Measurements from ENCODE around the gene KLRC4. TPM values are rescaled to one million over a fixed set of nuclear protein-coding genes. Genes with fewer than 3 reads are reported as not detected.
"Not testable (repeated sequence)": the region's sequence is repeated elsewhere in the genome, so short reads cannot be mapped to it uniquely, and the experiment has no call there.

Gene KLRC4
- total RNA-seq, 1 experiment from 2014 or later = not detected

- Histone ChIP-seq H3K4me2 (no peak overlapping the region), H3K27me3 (ENCODE audit: insufficient read depth, low read depth) (no peaks in the 10 kb centered on the region), H3K27ac (no peak overlapping the region), H3F3A (ENCODE audit: insufficient read depth, low read depth) (no peaks in the 10 kb centered on the region), H3K4me3 (no peak overlapping the region), H2AFZ (no peak overlapping the region), H3K9me2 (ENCODE audit: insufficient read depth) (no peaks in the 10 kb centered on the region), H3K4me1 (replicated peaks; ENCODE audit: insufficient read depth) (no peaks in the 10 kb centered on the region), H3K79me2 (ENCODE audit: low read depth) (no peaks in the 10 kb centered on the region), H3K9me3 (ENCODE audit: insufficient read depth, low read depth) (peaks cover 3% of the 10 kb centered on the region; the same call in 1 of the 2 replicates), H3K36me3 (ENCODE audit: low read depth) (no peaks in the 10 kb centered on the region), H4K20me1 (ENCODE audit: insufficient read depth) (no peaks in the 10 kb centered on the region)
- intact Hi-C loops (cut with micrococcal nuclease; ENCODE audit: unreplicated experiment) = no loop called here
- TF ChIP-seq EZH2 (IDR thresholded peaks at IDR 0.05; ENCODE audit: low read depth) (no peak), CTCF (conservative IDR thresholded peaks at IDR 0.05) (no peak)
- no peak for DNase-seq
- POLR2A ChIA-PET (ENCODE audit: unreplicated experiment) = interaction anchor here (0.5 kb wide), 1 partner anchor 143 kb away, joined by 3 read pairs; no protein-coding TSS in a partner anchor
- CTCF ChIA-PET = interaction anchor here (0.6 kb wide), 1 partner anchor 115 kb away, joined by 3 read pairs; no protein-coding TSS in a partner anchor
- no TSS peak for BruUV-seq (replicated peaks)
Measured at GRCh38 chr12:10385166-10385613, 24.4 kb downstream of the KLRC4 start.

GRCh38 chr12:10384191-10384590 lies 25.4 kb downstream of the KLRC4 start:
- ChIA-PET CTCF (no interaction called here), POLR2A (ENCODE audit: unreplicated experiment) (no interaction called here)
- Histone ChIP-seq H3K27me3 (ENCODE audit: insufficient read depth, low read depth) (no peaks in the 10 kb centered on the region), H4K20me1 (ENCODE audit: insufficient read depth) (no peaks in the 10 kb centered on the region), H3K4me3 (no peak overlapping the region), H3K9me3 (ENCODE audit: insufficient read depth, low read depth) (peaks cover 3% of the 10 kb centered on the region; the same call in 1 of the 2 replicates), H2AFZ (no peak overlapping the region), H3K27ac (no peak overlapping the region), H3K36me3 (ENCODE audit: low read depth) (no peaks in the 10 kb centered on the region), H3K79me2 (ENCODE audit: low read depth) (no peaks in the 10 kb centered on the region), H3F3A (ENCODE audit: insufficient read depth, low read depth) (no peaks in the 10 kb centered on the region), H3K4me1 (replicated peaks; ENCODE audit: insufficient read depth) (no peaks in the 10 kb centered on the region), H3K9me2 (ENCODE audit: insufficient read depth) (no peaks in the 10 kb centered on the region), H3K4me2 (no peak overlapping the region)
- no TSS peak for BruUV-seq (replicated peaks)
- intact Hi-C loops (cut with micrococcal nuclease; ENCODE audit: unreplicated experiment) = no loop called here
- TF ChIP-seq EZH2 (IDR thresholded peaks at IDR 0.05; ENCODE audit: low read depth) = no peak
- TF ChIP-seq CTCF (conservative IDR thresholded peaks at IDR 0.05) = no peak
- DNase-seq = no peak

- no peak for TF ChIP-seq EZH2 (IDR thresholded peaks at IDR 0.05; ENCODE audit: low read depth)
- no peak for TF ChIP-seq CTCF (conservative IDR thresholded peaks at IDR 0.05)
- Histone ChIP-seq H3K27ac (no peak overlapping the region), H3K4me2 (no peak overlapping the region), H3K9me2 (ENCODE audit: insufficient read depth) (0 out of 2 replicates have a peak, but pooled peaks cover 8% of the 10 kb centered on the region), H3K9me3 (ENCODE audit: insufficient read depth, low read depth) (peaks cover 3% of the 10 kb centered on the region; the same call in 1 of the 2 replicates), H3K4me1 (replicated peaks; ENCODE audit: insufficient read depth) (no peaks in the 10 kb centered on the region), H4K20me1 (ENCODE audit: insufficient read depth) (no peaks in the 10 kb centered on the region), H3F3A (ENCODE audit: insufficient read depth, low read depth) (no peaks in the 10 kb centered on the region), H2AFZ (no peak overlapping the region), H3K27me3 (ENCODE audit: insufficient read depth, low read depth) (no peaks in the 10 kb centered on the region), H3K4me3 (no peak overlapping the region), H3K36me3 (ENCODE audit: low read depth) (no peaks in the 10 kb centered on the region), H3K79me2 (ENCODE audit: low read depth) (no peaks in the 10 kb centered on the region)
- no peak for DNase-seq
- no TSS peak for BruUV-seq (replicated peaks)
- POLR2A ChIA-PET (ENCODE audit: unreplicated experiment) = no interaction called here
- CTCF ChIA-PET = no interaction called here
- intact Hi-C loops (cut with micrococcal nuclease; ENCODE audit: unreplicated experiment) = no loop called here
Measured at GRCh38 chr12:10381928-10382628, 27.5 kb downstream of the KLRC4 start.

- H3K9me2 ChIP-seq (ENCODE audit: insufficient read depth); DNase-seq; intact Hi-C loops (cut with micrococcal nuclease; ENCODE audit: unreplicated experiment); H3K27ac ChIP-seq; H3K79me2 ChIP-seq (ENCODE audit: low read depth); H3K27me3 ChIP-seq (ENCODE audit: insufficient read depth, low read depth); H2AFZ ChIP-seq; H3K9me3 ChIP-seq (ENCODE audit: insufficient read depth, low read depth); CTCF ChIA-PET; H3F3A ChIP-seq (ENCODE audit: insufficient read depth, low read depth); BruUV-seq (replicated peaks); POLR2A ChIA-PET (ENCODE audit: unreplicated experiment); H3K36me3 ChIP-seq (ENCODE audit: low read depth); H3K4me3 ChIP-seq; H4K20me1 ChIP-seq (ENCODE audit: insufficient read depth); H3K4me1 ChIP-seq (replicated peaks; ENCODE audit: insufficient read depth); H3K4me2 ChIP-seq: not testable (repeated sequence)
Measured at GRCh38 chr12:10378737-10379136, 30.8 kb downstream of the KLRC4 start.

Data from PC-9 (cell line).